ENCODE results near the gene ADK. TPM values are rescaled to one million over a fixed set of nuclear protein-coding genes. Genes with fewer than 3 reads are reported as not detected.
"Not testable (repeated sequence)": the region's sequence is repeated elsewhere in the genome, so short reads cannot be mapped to it uniquely, and the experiment has no call there.

ADK gene
- polyA plus RNA-seq, 4 donors: 7.2 to 32.3 (median 16.1) TPM

DNA sequence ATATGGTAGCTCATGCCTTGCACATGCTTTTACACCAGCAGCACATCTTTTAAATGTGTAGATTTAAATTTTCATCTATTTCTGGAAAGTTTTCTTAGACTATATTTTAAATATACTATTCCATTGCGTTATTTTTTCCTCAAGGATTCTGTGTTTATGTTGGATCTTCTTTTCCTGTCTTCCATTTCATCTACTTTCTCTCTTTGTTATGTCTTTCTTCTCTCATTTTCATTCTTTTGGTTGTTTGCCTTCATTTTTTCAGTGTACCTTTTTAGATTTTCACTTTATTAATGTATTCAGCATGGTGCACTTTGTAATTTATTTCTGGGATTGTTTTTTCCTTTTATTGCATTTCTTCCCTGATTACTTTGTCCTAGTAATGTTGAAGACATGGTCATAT is 329.8 kb downstream of the ADK start:
- Histone ChIP-seq H3K27ac (ENCODE audit: low read depth in 1 of 3, low read length in 2 of 3) (no peak overlapping the region), H3K27me3 (ENCODE audit: control insufficient read depth in 3 of 3, insufficient read depth in 3 of 3, low read length in 3 of 3) (no peaks in the 10 kb centered on the region), H3K4me3 (ENCODE audit: low read depth in 1 of 3, low read length in 3 of 3) (no peak overlapping the region), H3K36me3 (ENCODE audit: control insufficient read depth in 3 of 3, insufficient read depth in 2 of 3, low read depth in 1 of 3, low read length in 3 of 3) (peaks cover 0 to 8% (median 0%) of the 10 kb centered on the region in 3 donors), H3K9me3 (ENCODE audit: control insufficient read depth in 2 of 2, insufficient read depth in 1 of 2, low read depth in 1 of 2, low read length in 1 of 2) (peaks cover 0 to 17% of the 10 kb centered on the region in 2 donors), H3K4me1 (ENCODE audit: control insufficient read depth in 3 of 3, insufficient read depth in 2 of 3, low read depth in 1 of 3, low read length in 2 of 3) (no peaks in the 10 kb centered on the region)
- 94 to 100% (median 96%) methylated on average over 1 of the region's 1 CpG for WGBS, 3 donors
- FAIRE-seq (no peak), DNase-seq (no peak)

- WGBS, 3 donors: 91 to 99% (median 97%) methylated on average over 3 of the region's 3 CpGs
- no peak for FAIRE-seq
- Histone ChIP-seq H3K27me3 (ENCODE audit: control insufficient read depth in 3 of 3, insufficient read depth in 3 of 3, low read length in 3 of 3) (no peaks in the 10 kb centered on the region), H3K4me3 (ENCODE audit: low read depth in 1 of 3, low read length in 3 of 3) (no peak overlapping the region), H3K9me3 (ENCODE audit: control insufficient read depth in 2 of 2, insufficient read depth in 1 of 2, low read depth in 1 of 2, low read length in 1 of 2) (peaks cover 0 to 17% of the 10 kb centered on the region in 2 donors), H3K4me1 (ENCODE audit: control insufficient read depth in 3 of 3, insufficient read depth in 2 of 3, low read depth in 1 of 3, low read length in 2 of 3) (no peaks in the 10 kb centered on the region), H3K36me3 (ENCODE audit: control insufficient read depth in 3 of 3, insufficient read depth in 2 of 3, low read depth in 1 of 3, low read length in 3 of 3) (peaks cover 0 to 8% (median 0%) of the 10 kb centered on the region in 3 donors), H3K27ac (ENCODE audit: low read depth in 1 of 3, low read length in 2 of 3) (no peak overlapping the region)
- no peak for DNase-seq
Observed at GRCh38 chr10:74483356-74483755, 332.3 kb downstream of the ADK start.

DNA sequence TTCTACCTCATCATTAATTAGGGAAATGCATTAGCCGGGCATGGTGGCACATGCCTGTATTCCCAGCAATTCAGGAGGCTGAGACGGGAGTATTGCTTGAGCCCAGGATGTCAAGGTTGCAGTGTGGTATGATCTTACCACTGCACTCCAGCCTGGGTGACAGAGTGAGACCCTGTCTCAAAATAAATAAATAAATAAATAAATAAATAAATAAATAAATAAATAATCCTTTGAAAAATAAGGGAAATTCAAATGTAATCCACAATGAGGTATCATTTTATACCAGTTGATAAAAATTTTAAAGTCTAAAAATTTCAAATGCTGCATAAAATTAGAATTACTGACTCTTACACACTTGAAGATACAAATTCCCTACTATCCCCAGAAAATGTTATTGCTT is 334.3 kb downstream of the ADK start:
- H3K4me1 ChIP-seq (ENCODE audit: control insufficient read depth in 3 of 3, insufficient read depth in 2 of 3, low read depth in 1 of 3, low read length in 2 of 3): no peaks in the 10 kb centered on the region

GRCh38 chr10:74486659-74487058 is 335.6 kb downstream of the ADK start:
- no peaks in the 10 kb centered on the region for H3K4me1 ChIP-seq (ENCODE audit: control insufficient read depth in 3 of 3, insufficient read depth in 2 of 3, low read depth in 1 of 3, low read length in 2 of 3)
- WGBS, 3 donors: 95 to 100% (median 97%) methylated on average over 1 of the region's 1 CpG
- peaks cover 0 to 5% (median 0%) of the 10 kb centered on the region in 3 donors for H3K36me3 ChIP-seq (ENCODE audit: control insufficient read depth in 3 of 3, insufficient read depth in 2 of 3, low read depth in 1 of 3, low read length in 3 of 3)
- FAIRE-seq (no peak), DNase-seq (no peak)
- H3K9me3 ChIP-seq (ENCODE audit: control insufficient read depth in 2 of 2, insufficient read depth in 1 of 2, low read depth in 1 of 2, low read length in 1 of 2): peaks cover 0 to 13% of the 10 kb centered on the region in 2 donors
- no peak overlapping the region for H3K4me3 ChIP-seq (ENCODE audit: low read depth in 1 of 3, low read length in 3 of 3)
- H3K27ac ChIP-seq (ENCODE audit: low read depth in 1 of 3, low read length in 2 of 3): no peak overlapping the region
- H3K27me3 ChIP-seq (ENCODE audit: control insufficient read depth in 3 of 3, insufficient read depth in 3 of 3, low read length in 3 of 3): no peaks in the 10 kb centered on the region

More for the DNA sequence above, 334.3 kb downstream of the ADK start:
- H3K36me3 ChIP-seq (ENCODE audit: control insufficient read depth in 3 of 3, insufficient read depth in 2 of 3, low read depth in 1 of 3, low read length in 3 of 3): peaks cover 0 to 5% (median 0%) of the 10 kb centered on the region in 3 donors
- H3K4me3 ChIP-seq (ENCODE audit: low read depth in 1 of 3, low read length in 3 of 3): no peak overlapping the region
- H3K9me3 ChIP-seq (ENCODE audit: control insufficient read depth in 2 of 2, insufficient read depth in 1 of 2, low read depth in 1 of 2, low read length in 1 of 2): peaks cover 0 to 13% of the 10 kb centered on the region in 2 donors
- 97 to 99% (median 98%) methylated on average over 2 of the region's 2 CpGs for WGBS, 3 donors
- no peak for DNase-seq
- H3K27me3 ChIP-seq (ENCODE audit: control insufficient read depth in 3 of 3, insufficient read depth in 3 of 3, low read length in 3 of 3): no peaks in the 10 kb centered on the region
- no peak overlapping the region for H3K27ac ChIP-seq (ENCODE audit: low read depth in 1 of 3, low read length in 2 of 3)
- no peak for FAIRE-seq

DNA sequence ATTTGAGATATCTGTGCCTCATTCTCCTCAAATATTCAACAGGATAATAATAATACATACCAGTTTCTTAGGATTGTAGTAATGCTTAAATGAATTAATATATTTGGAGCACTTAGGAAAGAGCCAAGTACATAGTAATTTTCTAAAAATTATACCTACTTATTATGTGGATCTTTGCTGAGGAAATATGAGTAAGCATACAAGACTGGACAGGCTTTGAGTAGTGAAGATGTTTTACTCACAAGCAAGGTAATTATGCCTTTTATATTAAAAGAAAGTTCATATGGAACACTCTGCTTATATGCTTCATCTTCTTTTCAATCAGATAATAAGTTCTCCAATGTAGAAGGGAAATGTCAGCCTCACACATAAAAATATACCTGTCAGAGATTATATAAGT is 337.9 kb downstream of the ADK start:
- Histone ChIP-seq H3K9me3 (ENCODE audit: control insufficient read depth in 2 of 2, insufficient read depth in 1 of 2, low read depth in 1 of 2, low read length in 1 of 2) (no peaks in the 10 kb centered on the region), H3K27me3 (ENCODE audit: control insufficient read depth in 3 of 3, insufficient read depth in 3 of 3, low read length in 3 of 3) (no peaks in the 10 kb centered on the region), H3K4me3 (ENCODE audit: low read depth in 1 of 3, low read length in 3 of 3) (no peak overlapping the region), H3K27ac (ENCODE audit: low read depth in 1 of 3, low read length in 2 of 3) (no peak overlapping the region), H3K36me3 (ENCODE audit: control insufficient read depth in 3 of 3, insufficient read depth in 2 of 3, low read depth in 1 of 3, low read length in 3 of 3) (no peaks in the 10 kb centered on the region), H3K4me1 (ENCODE audit: control insufficient read depth in 3 of 3, insufficient read depth in 2 of 3, low read depth in 1 of 3, low read length in 2 of 3) (no peaks in the 10 kb centered on the region)
- DNase-seq: no peak
- FAIRE-seq: no peak

DNA sequence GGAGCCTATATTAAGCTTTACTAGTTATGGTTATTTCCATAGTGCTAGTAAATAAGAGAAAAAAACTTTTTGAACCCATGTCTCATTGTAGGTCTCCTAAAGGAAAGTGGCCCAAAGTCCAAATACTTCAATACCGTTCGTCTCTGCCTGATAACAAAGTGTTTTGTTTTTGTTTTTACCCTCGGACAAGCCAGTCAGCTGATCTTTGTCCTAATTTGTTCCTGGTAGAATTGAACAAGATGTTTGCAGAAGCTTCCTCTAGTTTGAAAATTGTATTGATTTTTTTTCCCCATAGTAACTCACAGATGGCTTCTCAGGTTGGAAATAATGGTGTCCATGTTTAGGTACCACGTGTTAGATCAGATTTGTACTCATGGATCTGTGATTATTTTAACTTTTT is 339.5 kb downstream of the ADK start:
- WGBS, 3 donors: 37 to 70% (median 44%) methylated on average over 4 of the region's 4 CpGs
- no peak for FAIRE-seq

GRCh38 chr10:74491014-74491413 is 340.0 kb downstream of the ADK start:
- H3K27ac ChIP-seq (ENCODE audit: low read depth in 1 of 3, low read length in 2 of 3): no peak overlapping the region
- no peak for FAIRE-seq
- no peaks in the 10 kb centered on the region for H3K4me1 ChIP-seq (ENCODE audit: control insufficient read depth in 3 of 3, insufficient read depth in 2 of 3, low read depth in 1 of 3, low read length in 2 of 3)
- no peaks in the 10 kb centered on the region for H3K27me3 ChIP-seq (ENCODE audit: control insufficient read depth in 3 of 3, insufficient read depth in 3 of 3, low read length in 3 of 3)
- peaks cover 0 to 1% of the 10 kb centered on the region in 2 donors for H3K9me3 ChIP-seq (ENCODE audit: control insufficient read depth in 2 of 2, insufficient read depth in 1 of 2, low read depth in 1 of 2, low read length in 1 of 2)
- no peaks in the 10 kb centered on the region for H3K36me3 ChIP-seq (ENCODE audit: control insufficient read depth in 3 of 3, insufficient read depth in 2 of 3, low read depth in 1 of 3, low read length in 3 of 3)
- no peak for DNase-seq
- H3K4me3 ChIP-seq (ENCODE audit: low read depth in 1 of 3, low read length in 3 of 3): no peak overlapping the region
- 96 to 98% (median 98%) methylated on average over 4 of the region's 4 CpGs for WGBS, 3 donors

More for the DNA sequence above, 339.5 kb downstream of the ADK start:
- Histone ChIP-seq H3K36me3 (ENCODE audit: control insufficient read depth in 3 of 3, insufficient read depth in 2 of 3, low read depth in 1 of 3, low read length in 3 of 3) (no peaks in the 10 kb centered on the region), H3K27ac (ENCODE audit: low read depth in 1 of 3, low read length in 2 of 3) (no peak overlapping the region), H3K4me3 (ENCODE audit: low read depth in 1 of 3, low read length in 3 of 3) (no peak overlapping the region), H3K27me3 (ENCODE audit: control insufficient read depth in 3 of 3, insufficient read depth in 3 of 3, low read length in 3 of 3) (no peaks in the 10 kb centered on the region), H3K4me1 (ENCODE audit: control insufficient read depth in 3 of 3, insufficient read depth in 2 of 3, low read depth in 1 of 3, low read length in 2 of 3) (no peaks in the 10 kb centered on the region), H3K9me3 (ENCODE audit: control insufficient read depth in 2 of 2, insufficient read depth in 1 of 2, low read depth in 1 of 2, low read length in 1 of 2) (no peaks in the 10 kb centered on the region)
- DNase-seq: no peak

GRCh38 chr10:74496276-74496675 is 345.3 kb downstream of the ADK start:
- DNase-seq; FAIRE-seq; H3K9me3 ChIP-seq (ENCODE audit: control insufficient read depth in 2 of 2, insufficient read depth in 1 of 2, low read depth in 1 of 2, low read length in 1 of 2); H3K27me3 ChIP-seq (ENCODE audit: control insufficient read depth in 3 of 3, insufficient read depth in 3 of 3, low read length in 3 of 3); H3K36me3 ChIP-seq (ENCODE audit: control insufficient read depth in 3 of 3, insufficient read depth in 2 of 3, low read depth in 1 of 3, low read length in 3 of 3); H3K27ac ChIP-seq (ENCODE audit: low read depth in 1 of 3, low read length in 2 of 3); H3K4me1 ChIP-seq (ENCODE audit: control insufficient read depth in 3 of 3, insufficient read depth in 2 of 3, low read depth in 1 of 3, low read length in 2 of 3); H3K4me3 ChIP-seq (ENCODE audit: low read depth in 1 of 3, low read length in 3 of 3): not testable (repeated sequence)
- 97 to 98% (median 98%) methylated on average over 3 of the region's 3 CpGs for WGBS, 3 donors

- H3K9me3 ChIP-seq (ENCODE audit: control insufficient read depth in 2 of 2, insufficient read depth in 1 of 2, low read depth in 1 of 2, low read length in 1 of 2); H3K36me3 ChIP-seq (ENCODE audit: control insufficient read depth in 3 of 3, insufficient read depth in 2 of 3, low read depth in 1 of 3, low read length in 3 of 3); H3K4me3 ChIP-seq (ENCODE audit: low read depth in 1 of 3, low read length in 3 of 3); H3K4me1 ChIP-seq (ENCODE audit: control insufficient read depth in 3 of 3, insufficient read depth in 2 of 3, low read depth in 1 of 3, low read length in 2 of 3); H3K27me3 ChIP-seq (ENCODE audit: control insufficient read depth in 3 of 3, insufficient read depth in 3 of 3, low read length in 3 of 3); FAIRE-seq; H3K27ac ChIP-seq (ENCODE audit: low read depth in 1 of 3, low read length in 2 of 3); DNase-seq: not testable (repeated sequence)
Observed at GRCh38 chr10:74498664-74499063, 347.6 kb downstream of the ADK start.

All from small intestine (tissue), 7 donors.